Brain pericyte (primary cell): Measurements from ENCODE around the gene CIT.

ENCODE experiments used
- DNase-seq: peaks from one replicate; pipeline ENCODE4 v3.0.0-alpha.2; 2012; ENCODE audit warnings: low read depth, low spot score

CIT gene

GRCh38 chr12:119645535-119646059, 231.5 kb downstream of the CIT start:
- no peak for DNase-seq

- DNase-seq = no peak
Measured at GRCh38 chr12:119644930-119645329, 232.2 kb downstream of the CIT start.

- DNase-seq = no peak
Measured at GRCh38 chr12:119642986-119643385, 234.1 kb downstream of the CIT start.
